ENCODE results near the gene VPS26A. TPM values are rescaled to one million over a fixed set of nuclear protein-coding genes. Genes with fewer than 3 reads are reported as not detected.

Gene VPS26A
- total RNA-seq, 2 donors from 2014 or later = 33.5 to 66.0 TPM

Other genes with a start within 250 kb of the VPS26A start
- 10 to 100 TPM; 57.9 to 80.2 TPM for gene DDX50, start 222.9 kb upstream of the VPS26A start, total RNA-seq
- 100 to 1,000 TPM; 127 to 136 TPM for gene DDX21, start 168.0 kb upstream of the VPS26A start, total RNA-seq
- 10 to 100 TPM in 1 of 2 donors, 1 to 10 TPM in 1; 6.9 to 13.2 TPM for gene KIFBP, start 135.4 kb upstream of the VPS26A start, total RNA-seq
- 100 to 1,000 TPM; 150 to 490 TPM for gene SRGN, start 36.1 kb upstream of the VPS26A start, total RNA-seq
- gene SUPV3L1, start 56.1 kb downstream of the VPS26A start, total RNA-seq = 10 to 100 TPM; 44.4 to 45.9 TPM
- gene HKDC1, start 96.2 kb downstream of the VPS26A start, total RNA-seq = under 1 TPM; 0.41 to 0.46 TPM
- 100 to 1,000 TPM; 157 to 235 TPM for gene HK1, start 154.3 kb downstream of the VPS26A start, total RNA-seq